ENCODE results near the gene HHIPL2.

The HHIPL2 gene

GRCh38 chr1:222547944-222548671, at the start of gene HHIPL2:
HHIPL2 (minus strand) TSS chr1:222548104; CDS start chr1:222548044, 60 bp downstream.
- DNase-seq (ENCODE audit: low read depth in 2 of 2), result no peak

GRCh38 chr1:222596696-222597095, 48.8 kb upstream of the HHIPL2 start:
- DNase-seq (ENCODE audit: low read depth in 2 of 2), result no peak

- DNase-seq (ENCODE audit: low read depth in 2 of 2), result no peak
These were observed 46.9 kb upstream of the HHIPL2 start for GRCh38 chr1:222594789-222595188.

- no peak for DNase-seq (ENCODE audit: low read depth in 2 of 2)
These were observed 44.3 kb upstream of the HHIPL2 start for GRCh38 chr1:222592171-222592570.

- DNase-seq (ENCODE audit: low read depth in 2 of 2), result peak; percentile 80
These were observed 41.8 kb upstream of the HHIPL2 start, which contains the start of gene TAF1A for GRCh38 chr1:222589462-222590302. TAF1A (minus strand) TSS chr1:222589933.

GRCh38 chr1:222588135-222588534, 40.2 kb upstream of the HHIPL2 start:
- no peak for DNase-seq (ENCODE audit: low read depth in 2 of 2)

- no peak for DNase-seq (ENCODE audit: low read depth in 2 of 2)
These were observed 38.9 kb upstream of the HHIPL2 start for GRCh38 chr1:222586842-222587241.

- DNase-seq (ENCODE audit: low read depth in 2 of 2), result no peak
These were observed 35.2 kb upstream of the HHIPL2 start for GRCh38 chr1:222583079-222583478.

GRCh38 chr1:222582099-222582774, 34.3 kb upstream of the HHIPL2 start:
- DNase-seq (ENCODE audit: low read depth in 2 of 2), result no peak

- DNase-seq (ENCODE audit: low read depth in 2 of 2), result no peak
These were observed 31.4 kb upstream of the HHIPL2 start for GRCh38 chr1:222579316-222579715.

- no peak for DNase-seq (ENCODE audit: low read depth in 2 of 2)
These were observed 22.9 kb upstream of the HHIPL2 start for GRCh38 chr1:222570837-222571236.

- DNase-seq (ENCODE audit: low read depth in 2 of 2), result no peak
These were observed 13.8 kb upstream of the HHIPL2 start for GRCh38 chr1:222561656-222562055.

- DNase-seq (ENCODE audit: low read depth in 2 of 2), result no peak
These were observed 9.7 kb upstream of the HHIPL2 start for GRCh38 chr1:222557574-222557973.

- no peak for DNase-seq (ENCODE audit: low read depth in 2 of 2)
These were observed 9.2 kb upstream of the HHIPL2 start for GRCh38 chr1:222557148-222557547.

- no peak for DNase-seq (ENCODE audit: low read depth in 2 of 2)
These were observed 8.2 kb upstream of the HHIPL2 start for GRCh38 chr1:222555992-222556615.

GRCh38 chr1:222554177-222554576, 6.3 kb upstream of the HHIPL2 start:
- no peak for DNase-seq (ENCODE audit: low read depth in 2 of 2)

- no peak for DNase-seq (ENCODE audit: low read depth in 2 of 2)
These were observed 5.0 kb upstream of the HHIPL2 start for GRCh38 chr1:222552882-222553281.

GRCh38 chr1:222547260-222547614, 667 bp downstream of the HHIPL2 start:
- no peak for DNase-seq (ENCODE audit: low read depth in 2 of 2)

GRCh38 chr1:222546548-222547259, 1.2 kb downstream of the HHIPL2 start:
- no peak for DNase-seq (ENCODE audit: low read depth in 2 of 2)

- DNase-seq (ENCODE audit: low read depth in 2 of 2), result no peak
These were observed 1.8 kb downstream of the HHIPL2 start for GRCh38 chr1:222546091-222546490.

GRCh38 chr1:222543817-222544216, 4.1 kb downstream of the HHIPL2 start:
- no peak for DNase-seq (ENCODE audit: low read depth in 2 of 2)

All from stimulated activated CD4-positive, alpha-beta T cell treated with anti-CD3 and anti-CD28 coated beads, Interleukin-15, amount 100 ng/mL, for 48 hours (primary cell).